Activated T-cell treated with anti-CD3 and anti-CD28 coated beads for 1 hour (primary cell): ENCODE data around the gene DGCR8.
"Not testable (repeated sequence)": the region's sequence is repeated elsewhere in the genome, so short reads cannot be mapped to it uniquely, and the experiment has no call there.

Source experiments
- DNase-seq: peaks from one replicate; pipeline ENCODE4 v3.0.0-alpha.2; 2020; ENCODE audit warnings: low read depth

DGCR8 gene

DNA sequence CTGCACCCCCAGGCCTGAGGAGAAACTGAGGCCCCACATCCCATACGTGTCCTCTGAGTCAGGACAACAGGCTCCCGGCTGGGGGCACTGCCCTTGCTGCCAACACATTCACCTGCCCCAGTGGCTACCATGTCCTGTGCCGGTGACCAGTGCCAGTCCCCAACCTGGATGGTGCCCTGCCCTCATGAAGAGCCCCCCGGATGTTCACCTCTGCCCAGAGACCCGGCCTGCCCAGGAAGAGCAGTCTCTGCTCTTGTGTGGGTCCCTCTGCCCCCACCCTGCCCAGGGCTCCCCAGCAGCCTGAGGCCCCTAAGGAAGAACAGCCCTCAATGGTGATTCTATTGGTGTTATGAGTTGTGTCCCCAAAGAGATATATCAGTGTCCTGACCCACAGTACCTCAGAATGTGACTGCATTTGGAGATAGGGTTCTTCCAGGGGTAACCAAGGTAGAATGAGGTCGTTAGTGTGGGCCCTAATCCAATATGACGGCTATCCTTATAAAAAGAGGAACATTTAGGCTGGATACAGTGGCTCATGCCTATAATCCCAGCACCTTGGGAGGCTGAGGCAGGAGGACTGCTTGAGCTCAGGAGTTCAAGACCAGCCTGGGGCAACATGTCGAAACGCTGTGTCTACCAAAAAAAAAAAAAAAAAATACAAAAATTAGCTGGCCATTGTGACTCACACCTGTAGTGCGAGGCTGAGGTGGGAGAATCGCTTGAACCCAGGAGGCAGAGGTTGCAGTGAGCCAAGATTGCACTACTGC is 13.2 kb upstream of the DGCR8 start:
- DNase-seq = no peak

DNA sequence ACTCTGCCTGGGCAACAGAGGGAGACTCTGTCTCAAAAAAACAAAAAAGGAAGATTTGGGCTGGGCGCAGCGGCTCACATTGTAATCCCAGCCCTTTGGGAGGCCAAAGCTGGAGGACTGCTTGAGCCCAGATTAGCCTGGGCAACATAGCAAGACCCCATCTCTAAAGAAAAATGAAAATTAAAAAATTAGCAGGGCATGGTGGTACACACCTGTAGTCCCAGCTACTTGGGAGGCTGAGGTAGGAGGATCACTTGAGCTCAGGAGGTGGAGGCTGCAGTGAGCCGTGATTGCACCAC is 12.7 kb upstream of the DGCR8 start:
- not testable (repeated sequence) for DNase-seq

DNA sequence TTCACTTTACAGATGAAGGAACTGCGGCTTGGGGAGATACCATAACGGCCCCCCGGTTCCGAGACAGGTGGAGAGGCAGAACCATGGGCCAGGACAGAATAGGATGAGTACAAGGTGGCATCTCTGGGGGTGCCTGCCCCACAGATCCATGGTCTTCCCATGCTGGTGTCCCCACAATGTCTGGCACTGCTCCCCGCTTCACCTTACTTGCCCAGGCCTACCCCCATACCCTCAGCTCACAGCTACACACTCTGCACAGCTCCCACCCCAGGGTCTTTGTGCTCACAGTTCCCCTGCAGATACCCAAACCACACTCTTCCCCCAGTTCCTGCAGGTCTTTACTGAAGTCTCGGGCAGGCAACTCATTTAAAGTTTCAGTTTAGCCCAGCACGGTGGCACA is 11.4 kb upstream of the DGCR8 start:
- no peak for DNase-seq

DNA sequence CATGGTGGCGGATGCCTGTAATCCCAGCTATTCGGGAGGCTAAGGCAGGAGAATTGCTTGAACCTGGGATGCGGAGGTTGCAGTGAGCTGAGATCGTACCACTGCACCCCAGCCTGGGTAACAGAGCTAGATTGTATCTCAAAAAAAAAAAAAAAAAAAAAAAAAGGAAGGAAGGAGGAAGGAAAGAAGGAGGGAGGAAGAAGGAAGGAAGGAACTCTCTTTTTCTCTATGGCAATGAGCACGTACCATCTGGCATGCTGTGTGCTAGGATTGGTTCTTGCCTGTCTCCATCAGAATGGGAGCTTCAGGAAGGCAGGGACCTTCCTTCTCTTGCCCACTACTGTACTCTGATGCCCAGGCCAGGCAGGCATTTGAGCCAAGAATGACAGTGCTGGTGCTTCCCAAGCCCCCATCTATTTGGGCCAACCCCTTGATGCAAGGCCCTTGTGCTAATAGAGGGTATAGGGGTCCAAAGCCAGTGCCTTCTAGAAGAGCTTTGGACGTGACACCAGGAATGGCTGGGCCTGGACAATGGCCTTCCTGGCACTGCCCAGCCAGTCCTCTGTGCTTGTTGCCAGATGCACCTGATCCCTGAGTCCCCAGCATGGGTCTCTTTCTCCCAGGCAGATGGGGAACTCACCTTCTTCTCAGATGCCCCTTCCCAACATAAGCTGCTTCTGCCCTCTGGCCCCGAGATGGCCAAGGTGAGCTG is 10.6 kb upstream of the DGCR8 start:
- DNase-seq = no peak

DNA sequence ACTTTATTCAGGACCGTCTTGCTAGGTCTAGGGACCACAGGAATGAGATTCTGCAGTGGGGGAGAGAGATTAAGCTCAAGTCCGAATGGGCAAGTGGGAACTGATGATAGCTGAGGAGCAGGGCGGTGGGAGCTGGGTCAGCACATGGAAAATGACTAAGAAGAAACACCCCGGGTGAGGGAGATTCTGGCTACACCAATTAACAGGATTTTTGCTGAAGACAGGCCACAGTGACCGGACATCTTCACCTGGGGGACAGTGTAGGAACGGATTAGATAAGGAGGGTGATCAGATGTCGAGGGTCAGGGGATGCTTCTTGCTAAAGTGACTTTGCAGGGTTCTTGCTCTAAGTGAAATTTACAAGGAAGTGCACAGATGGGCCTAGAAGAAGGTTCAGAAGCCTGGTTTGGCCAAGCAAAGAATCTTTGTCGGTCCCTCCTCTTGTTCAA is 8.5 kb upstream of the DGCR8 start:
- DNase-seq = no peak

DNA sequence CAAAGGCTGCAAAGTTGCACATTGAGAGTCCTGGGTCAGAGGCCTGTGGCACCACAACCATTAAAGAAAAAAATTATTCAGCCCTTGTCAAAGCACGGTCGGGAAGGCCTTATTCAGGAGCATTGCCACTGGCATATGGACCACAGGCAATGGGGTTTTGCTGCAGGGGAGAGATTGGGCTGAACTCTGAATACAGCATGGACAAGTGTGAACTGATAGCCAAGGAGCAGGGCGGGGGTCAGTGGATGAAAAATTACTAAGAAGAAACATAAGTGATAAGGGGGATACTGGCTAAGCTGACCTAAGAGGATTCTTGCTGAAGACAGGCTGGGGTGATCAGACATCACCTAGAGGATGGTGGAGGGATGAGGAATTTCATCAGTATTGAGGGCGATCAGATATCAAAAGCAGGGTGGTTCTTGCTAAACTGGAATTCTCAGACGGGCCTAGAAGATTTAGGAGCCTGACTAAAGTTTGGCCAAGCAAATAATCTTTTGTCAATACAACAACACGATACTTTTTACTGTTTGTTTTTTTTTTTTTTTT is 3.3 kb upstream of the DGCR8 start:
- DNase-seq = no peak

DNA sequence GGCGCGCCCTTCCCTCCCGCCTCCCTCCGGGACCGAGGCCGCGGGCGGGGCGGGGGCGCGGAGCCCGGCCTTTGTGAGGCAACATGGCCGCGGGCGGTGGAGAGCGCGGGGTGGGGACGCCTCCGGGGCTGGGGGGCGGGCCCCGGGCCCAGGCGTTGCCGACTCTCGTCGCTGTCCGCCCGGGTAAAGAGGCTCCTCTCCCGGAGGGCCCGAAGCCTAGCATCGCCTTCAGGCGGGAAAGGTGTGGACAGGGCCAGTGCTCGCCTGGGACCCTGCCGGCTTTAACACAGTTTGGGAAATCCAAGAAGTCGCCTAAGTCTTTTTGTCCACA is 369 bp downstream of the DGCR8 start:
- DNase-seq = peak; percentile 66

DNA sequence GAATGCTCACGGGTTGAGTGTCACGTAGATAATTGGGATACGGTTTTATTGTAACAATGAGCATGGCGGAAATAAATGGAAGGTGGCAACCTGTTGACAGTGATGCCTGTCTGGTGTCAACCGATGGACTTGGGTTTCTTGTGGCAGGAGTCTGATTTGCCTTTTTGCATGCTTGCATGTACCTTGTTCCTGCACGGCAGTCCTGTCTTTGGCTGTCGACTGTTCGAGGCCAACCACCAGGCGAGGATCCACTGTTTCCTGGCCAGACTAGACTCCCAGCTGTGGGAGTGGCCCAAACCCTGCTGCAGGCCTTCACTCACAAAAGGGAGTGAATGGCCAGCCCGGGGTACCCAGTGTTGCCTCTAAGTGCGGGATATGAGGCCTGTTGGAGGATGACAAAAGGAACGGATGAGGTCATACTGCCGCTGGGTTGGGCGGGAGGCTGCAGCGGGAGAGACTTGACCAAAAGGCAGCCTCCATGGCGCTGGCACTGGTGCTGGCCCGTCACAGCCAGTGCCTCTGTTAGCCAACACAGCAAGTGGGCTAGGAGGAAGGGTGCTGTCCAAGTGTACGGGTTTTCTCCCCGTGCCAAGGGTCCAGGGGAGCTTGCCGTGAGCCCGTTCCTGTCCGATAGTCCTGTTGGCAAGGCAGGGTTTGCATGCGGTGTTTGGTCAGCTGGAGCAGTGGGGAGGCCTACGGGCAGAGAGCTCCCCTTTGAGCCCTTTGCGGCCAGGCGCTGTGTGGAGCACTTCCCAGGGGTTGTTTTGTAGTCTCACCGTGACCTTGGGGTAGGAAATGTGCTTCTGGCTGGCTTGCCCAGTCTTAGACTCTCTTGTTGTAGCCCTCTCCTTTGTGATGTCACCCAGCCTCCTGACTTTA is 974 bp downstream of the DGCR8 start:
- no peak for DNase-seq

DNA sequence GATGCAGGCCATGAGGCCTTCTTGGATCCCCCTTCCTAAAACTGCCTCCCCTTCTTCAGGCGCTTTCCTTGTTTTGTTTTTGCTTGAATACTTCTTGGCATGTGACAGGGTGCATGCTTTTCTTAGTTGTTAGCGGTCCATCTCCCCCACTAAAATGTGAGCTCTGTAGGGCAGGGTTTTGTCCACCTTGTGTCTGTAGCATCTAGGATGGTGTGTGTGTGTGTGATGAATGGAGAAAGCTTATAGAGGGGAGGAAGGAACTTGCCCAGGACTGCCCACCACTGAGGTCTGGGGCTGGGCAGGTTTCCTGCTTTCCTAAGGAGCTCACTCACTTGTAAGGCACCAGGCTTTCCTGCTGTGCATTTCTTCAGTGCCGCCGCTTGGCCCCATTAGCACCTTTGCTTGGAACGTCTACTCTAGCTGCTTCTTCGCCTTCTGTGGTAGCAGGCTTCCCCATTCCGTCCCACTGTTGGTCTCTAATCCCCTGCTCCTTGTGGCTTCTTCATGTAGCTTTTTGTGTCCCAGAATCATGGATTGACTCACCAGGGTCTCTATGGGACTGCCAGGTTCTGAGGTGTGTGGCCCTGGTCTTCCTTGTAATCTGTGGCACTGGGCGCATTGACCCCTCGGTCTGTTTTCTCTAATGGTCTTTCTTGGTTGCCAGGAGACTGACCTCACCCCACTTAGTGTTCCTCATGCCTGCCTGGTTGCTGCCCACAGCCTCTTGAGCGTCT is 3.3 kb downstream of the DGCR8 start:
- no peak for DNase-seq

DNA sequence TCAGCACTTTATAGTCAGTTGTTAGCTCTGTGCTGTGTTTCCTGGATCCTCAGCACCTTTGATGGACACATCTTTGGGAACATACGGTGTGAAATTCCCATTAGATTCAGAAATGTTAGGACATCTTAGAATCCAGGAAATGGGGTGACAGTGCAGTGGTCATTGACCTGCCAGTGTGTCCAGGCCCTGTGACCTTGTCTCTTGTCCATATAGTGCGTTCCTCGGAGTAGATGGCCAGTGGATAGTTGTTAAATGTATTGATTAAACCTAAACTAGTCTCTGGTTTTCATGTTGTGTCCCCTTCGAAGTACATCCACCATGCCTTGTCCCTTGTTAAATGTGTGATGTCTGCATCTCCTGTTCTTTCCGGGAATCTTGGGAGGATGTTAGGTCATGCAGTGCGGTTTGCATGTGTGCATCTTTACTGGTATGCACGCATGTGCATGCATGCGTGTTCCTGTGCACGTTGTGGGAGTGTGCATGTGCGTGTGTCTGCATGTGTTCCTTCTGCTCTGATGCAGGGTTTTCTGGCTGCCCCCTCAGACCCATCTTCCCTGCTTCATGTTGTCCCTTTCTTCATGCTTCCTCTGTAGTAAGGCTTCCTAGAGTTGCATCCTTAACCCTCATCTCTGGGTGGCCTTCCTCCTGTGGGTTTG is 4.0 kb downstream of the DGCR8 start:
- no peak for DNase-seq

DNA sequence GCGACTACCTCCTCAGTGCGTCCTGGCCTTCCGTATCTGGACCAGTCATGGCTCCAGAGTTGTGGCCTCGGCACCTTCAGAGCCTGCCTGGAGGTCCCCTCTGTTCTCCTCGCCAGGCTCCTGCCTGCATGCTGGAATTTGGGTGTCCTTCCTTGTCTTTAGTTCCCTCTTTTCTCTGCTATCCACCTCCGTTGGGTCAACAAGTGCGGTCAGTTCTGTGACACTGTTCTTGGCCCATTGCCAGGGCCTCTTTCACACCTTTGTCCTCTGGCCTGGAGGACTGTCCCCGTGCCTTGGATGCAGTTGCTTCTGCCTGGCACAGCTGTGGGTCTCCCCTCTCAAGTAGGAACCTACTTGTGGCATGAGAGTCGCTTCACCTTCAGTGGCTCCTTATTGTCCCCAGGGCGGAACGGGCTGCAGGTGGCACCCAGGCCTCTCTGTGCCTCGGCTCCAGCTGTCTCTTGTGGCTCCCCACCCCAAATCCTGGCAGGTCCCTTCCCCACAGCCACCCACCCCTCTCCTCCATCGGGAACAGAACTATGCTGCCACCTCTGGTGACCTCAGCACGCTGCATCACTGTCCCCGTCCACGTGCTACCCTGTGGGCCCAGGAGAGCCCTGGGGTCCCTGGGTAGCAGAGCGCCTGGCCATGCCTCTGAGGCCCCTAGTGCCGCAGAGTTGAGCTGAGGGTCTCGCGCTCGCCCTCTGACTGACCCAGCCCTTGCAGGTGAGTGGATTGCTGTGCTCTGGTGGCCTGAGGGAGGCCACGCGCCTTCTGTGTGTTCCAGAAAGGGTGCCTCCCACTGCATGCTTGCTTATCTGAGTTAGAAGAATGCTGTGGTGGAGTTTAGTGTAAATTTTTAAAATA is 4.7 kb downstream of the DGCR8 start:
- DNase-seq = no peak

DNA sequence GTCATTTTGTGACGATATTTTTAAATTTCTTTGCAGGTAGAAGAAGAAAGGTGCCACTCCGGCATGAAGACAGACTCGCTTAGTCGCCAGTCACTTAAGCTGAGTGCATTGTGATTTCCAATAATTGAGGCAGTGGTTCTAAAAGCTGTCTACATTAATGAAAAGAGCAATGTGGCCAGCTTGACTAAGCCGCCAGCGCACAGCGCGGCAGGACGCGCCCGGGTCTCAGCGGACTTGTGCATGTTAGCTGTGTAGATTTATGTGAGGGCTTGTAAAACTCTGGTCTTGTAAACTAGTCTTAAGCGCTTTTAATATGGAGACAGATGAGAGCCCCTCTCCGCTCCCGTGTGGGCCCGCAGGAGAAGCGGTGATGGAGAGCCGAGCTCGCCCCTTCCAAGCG is 5.6 kb downstream of the DGCR8 start:
- DNase-seq = no peak

DNA sequence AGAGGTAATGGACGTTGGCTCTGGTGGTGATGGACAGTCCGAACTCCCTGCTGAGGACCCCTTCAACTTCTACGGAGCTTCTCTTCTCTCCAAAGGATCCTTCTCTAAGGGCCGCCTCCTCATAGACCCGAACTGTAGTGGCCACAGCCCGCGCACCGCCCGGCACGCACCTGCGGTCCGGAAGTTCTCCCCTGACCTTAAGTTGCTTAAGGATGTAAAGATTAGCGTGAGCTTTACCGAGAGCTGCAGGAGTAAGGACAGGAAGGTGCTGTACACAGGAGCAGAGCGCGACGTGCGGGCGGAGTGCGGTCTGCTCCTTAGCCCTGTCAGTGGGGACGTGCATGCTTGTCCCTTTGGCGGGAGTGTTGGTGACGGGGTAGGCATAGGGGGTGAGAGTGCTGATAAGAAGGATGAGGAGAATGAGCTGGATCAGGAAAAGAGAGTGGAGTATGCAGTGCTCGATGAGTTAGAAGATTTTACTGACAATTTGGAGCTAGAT is 6.1 kb downstream of the DGCR8 start:
- DNase-seq = no peak

DNA sequence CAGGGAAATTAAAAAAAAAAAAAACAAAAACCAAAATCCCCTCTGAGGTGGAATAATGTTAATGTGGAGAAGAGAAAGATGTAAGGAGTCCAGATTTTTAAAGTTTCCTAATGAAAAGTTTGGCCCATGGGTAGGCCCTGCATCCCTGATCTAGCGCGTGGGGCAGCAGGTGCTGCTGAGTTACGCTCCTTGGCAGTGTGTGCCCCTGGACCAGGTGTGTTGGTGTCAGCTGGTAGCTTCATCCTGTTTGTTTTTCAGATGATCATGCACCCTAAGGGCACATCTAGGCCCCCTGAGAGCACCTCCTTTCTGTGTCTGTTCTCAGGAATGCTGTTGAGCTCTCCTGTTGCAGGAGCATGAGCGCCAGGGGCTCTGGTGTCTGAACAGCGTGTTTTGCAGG is 6.7 kb downstream of the DGCR8 start:
- DNase-seq = no peak

DNA sequence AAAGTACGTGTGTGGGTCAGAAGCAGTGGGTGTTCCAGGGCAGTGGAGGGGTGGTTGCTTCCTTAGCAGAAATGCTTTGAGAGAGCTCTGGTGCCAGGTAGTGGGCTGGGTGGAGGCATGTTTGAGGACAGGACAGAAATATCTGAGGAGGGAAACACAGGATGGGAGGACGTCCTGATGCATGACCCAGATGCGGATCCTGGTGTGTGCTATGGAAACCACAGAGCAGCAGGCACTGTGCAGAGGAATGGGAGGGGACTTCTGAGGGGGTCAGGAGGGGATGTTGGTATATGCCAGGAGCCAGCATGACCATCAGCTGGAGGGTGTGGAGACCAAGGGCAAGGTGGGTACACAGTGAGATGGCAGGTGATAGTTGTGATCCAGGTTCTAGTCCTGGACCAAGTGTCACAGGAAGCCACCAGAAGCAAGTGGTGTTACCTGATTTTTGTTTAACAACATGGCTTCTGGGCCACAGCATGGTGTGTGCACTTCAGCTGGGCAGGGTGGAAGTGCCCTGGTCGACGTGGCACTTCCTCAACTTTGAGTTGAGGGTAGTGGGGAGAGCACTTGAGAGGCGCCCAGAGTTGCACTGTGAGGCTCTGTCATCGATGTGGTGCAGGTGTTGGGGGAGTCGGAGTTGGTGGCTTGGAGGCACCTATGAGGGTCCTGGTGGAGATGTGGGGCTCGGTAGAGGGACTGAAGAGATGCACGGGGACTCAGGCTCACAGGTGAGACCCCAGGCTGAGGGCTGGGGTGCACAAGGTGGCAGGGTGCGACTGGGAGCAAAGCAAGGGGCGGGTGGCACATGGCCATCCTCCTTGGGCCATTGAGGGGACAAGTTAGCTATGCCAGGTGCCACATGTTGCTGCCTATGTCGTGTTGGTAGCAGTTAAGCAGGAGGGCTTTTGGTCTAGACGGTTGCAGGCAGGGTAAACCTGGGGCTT is 7.5 kb downstream of the DGCR8 start:
- DNase-seq = no peak

DNA sequence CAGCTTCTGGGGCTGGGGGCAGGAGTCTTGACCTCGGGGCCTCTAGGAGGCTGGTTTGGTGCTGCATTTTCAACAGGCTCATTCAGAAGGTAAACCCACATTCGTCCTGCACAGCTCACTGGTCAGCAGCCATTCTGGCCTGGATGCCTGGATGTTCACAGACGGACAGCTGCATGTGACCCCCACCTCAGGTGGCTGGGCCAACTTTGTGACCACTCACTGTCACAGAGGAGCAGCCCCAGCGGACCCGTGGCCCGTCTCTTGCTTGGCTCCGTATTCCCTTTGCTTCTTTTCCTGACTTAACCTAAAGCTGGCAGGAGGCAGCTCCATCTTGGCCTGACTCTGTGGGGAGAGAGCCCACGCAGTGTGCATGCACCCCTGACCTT is 8.2 kb downstream of the DGCR8 start:
- DNase-seq = no peak

DNA sequence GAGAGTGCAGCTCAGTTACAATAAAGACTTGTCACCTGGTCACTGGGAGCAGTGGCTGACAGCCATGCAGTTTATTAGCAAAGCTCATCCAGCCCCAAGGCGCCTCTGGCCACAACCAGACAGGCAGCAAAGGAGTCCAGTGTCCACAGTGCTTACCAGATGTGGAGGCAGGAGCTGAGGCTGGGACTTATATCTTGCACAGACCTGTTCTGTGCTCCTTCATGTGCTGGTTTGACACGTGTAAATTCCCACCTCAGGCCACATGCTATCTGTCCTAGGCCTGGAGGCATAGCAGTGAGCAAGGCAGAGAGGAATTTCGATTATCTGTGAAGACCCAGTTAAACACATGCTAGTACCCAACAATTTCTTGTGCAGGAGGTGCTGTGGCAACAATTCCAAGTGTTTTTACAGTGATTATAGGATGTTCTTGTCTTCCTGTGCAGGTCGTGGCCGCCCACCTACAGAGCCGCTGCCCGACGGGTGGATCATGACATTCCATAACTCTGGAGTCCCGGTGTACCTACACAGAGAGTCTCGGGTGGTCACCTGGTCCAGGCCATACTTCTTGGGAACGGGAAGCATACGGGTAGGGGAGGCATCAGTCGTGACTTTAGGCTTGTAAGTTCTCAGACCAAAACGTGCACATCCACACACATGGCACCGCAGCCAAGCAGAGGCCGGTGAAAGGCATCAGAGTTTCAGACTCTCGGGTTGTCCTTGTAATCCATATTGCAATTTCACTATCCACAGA is 9.4 kb downstream of the DGCR8 start:
- no peak for DNase-seq

DNA sequence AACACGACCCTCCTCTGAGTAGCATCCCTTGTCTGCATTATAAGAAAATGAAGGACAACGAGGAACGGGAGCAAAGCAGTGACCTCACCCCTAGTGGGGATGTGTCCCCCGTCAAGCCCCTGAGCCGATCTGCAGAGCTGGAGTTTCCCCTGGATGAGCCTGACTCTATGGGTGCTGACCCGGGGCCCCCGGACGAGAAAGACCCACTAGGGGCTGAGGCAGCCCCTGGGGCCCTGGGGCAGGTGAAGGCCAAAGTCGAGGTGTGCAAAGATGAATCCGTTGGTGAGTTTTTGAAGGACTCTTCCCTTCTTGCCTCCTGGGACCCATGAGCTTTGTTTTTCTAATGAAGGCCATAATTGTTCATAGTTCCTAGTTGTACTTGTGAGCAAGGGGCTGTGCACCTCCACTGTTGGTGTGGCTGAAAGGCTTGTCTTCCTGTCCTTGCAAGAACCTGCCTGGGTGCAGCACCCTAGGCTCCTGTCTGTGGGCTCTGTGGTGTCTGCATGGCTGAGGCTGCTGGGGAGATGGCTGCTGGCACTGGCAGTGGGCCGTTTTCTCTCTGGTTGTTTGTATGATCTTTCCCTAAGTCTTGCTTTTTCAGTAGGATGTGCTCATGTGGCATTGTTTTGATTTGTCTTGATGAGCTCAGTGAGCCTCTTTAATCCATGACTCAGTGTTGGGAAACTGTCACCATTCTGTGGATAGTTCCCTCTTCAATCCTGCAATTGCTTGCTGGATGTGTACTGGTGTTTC is 10.1 kb downstream of the DGCR8 start:
- no peak for DNase-seq
